ENCODE data around the gene USP14.

- TF ChIP-seq CTCF (IDR thresholded peaks at IDR 0.05; ENCODE audit: poor library complexity, severe bottlenecking), result no peak
- TF ChIP-seq MXI1 (conservative IDR thresholded peaks at IDR 0.05; ENCODE audit: poor library complexity, severe bottlenecking), result no peak
- TF ChIP-seq SMC3 (conservative IDR thresholded peaks at IDR 0.05; ENCODE audit: poor library complexity), result no peak
Measured at GRCh38 chr18:148841-149240, 9.5 kb upstream of the USP14 start.
